GM12892 (cell line): Measurements from ENCODE around the gene ZNF710.

Experiments used
- DNase-seq: peaks from one replicate; pipeline ENCODE4 v3.0.0; 2011; ENCODE audit not compliant: insufficient read length
- FAIRE-seq: peaks from 2 replicates; lab custom pipeline; 2011; peaks lifted over from hg19 to GRCh38; lab: Jason Lieb, UNC
- POLR2A ChIP-seq: IDR thresholded peaks from 2 replicates; pipeline ENCODE4 v1.6.1; 2011; ENCODE audit warnings: low read depth, low read length, control low read depth
- POLR2AphosphoS5 ChIP-seq: IDR thresholded peaks from 2 replicates; pipeline ENCODE4 v1.6.1; 2011; ENCODE audit warnings: low read depth, low read length, control low read depth
- TAF1 ChIP-seq: IDR thresholded peaks from 2 replicates; pipeline ENCODE4 v1.6.1; 2011; ENCODE audit warnings: low read depth, mild to moderate bottlenecking, control low read depth, low read length, borderline replicate concordance

The ZNF710 gene

GRCh38 chr15:90049030-90049429, 47.9 kb downstream of the ZNF710 start:
- FAIRE-seq (no peak), DNase-seq (no peak)
- TF ChIP-seq TAF1 (no peak), POLR2A (no peak), POLR2AphosphoS5 (no peak)

- no peak for FAIRE-seq
These were observed 48.8 kb downstream of the ZNF710 start for GRCh38 chr15:90049666-90050604.

DNA sequence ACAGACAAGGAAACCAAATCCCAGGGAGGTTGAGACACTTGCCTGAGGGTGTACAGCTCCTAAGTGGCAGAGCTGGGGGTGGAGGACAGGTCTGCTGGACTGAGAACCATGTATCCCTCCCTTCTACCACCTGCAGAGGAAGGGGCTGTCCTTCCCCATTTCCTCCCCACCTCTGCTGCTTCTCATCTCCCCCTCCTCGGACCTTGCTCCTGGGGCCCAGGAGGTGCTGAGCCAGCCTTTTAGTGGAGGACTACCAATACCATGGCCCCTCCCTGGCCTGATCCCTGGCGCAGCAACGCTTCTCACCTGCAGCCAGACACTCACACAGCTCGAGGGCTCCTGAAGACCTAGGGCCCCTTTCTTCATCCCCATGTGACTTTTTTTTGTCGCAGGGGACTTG, 50.8 kb downstream of the ZNF710 start:
- no peak for FAIRE-seq

More at GRCh38 chr15:90049666-90050604, 48.8 kb downstream of the ZNF710 start:
- no peak for TF ChIP-seq POLR2A
- no peak for TF ChIP-seq POLR2AphosphoS5
- TF ChIP-seq TAF1: no peak
- DNase-seq: no peak

DNA sequence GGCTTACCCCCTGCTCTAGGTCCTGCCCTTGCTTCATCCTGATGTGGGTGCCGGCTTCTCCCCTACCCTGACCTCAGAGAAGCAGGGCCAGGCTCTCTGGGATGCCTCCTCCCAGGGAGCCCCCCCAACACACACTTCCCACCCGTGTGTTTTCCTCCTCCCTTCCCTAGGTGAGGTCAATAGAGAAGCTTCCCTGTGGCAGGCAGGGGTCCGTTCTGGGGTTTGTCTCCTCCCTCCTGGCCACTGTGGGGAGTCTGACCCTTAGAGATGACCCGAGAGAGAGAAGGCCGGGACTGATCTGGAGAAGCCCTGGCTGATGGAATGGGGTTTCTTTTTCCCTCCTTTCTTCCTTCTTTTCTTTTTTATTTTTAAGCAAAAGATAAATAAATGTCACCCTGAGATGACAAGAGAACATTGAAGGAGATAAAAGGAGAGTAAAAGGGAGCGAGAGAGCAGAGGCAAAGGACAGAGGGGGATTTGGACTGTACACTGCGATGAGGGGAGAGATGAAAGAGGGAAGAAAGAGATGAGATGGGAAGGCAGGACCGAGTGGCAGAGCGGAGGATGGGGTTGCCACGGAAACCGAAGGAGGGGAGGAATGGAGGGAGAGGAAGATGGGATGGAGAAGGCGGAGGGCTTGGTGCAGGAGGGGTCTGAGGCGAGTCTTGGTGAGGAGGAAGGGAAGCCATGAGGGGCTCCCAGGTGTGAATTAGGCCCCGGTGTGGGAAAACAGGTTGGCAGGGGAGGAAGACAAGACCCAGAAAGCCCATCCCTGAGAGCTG, 52.8 kb downstream of the ZNF710 start:
- TF ChIP-seq POLR2AphosphoS5 (no peak), POLR2A (no peak), TAF1 (no peak)
- FAIRE-seq (no peak), DNase-seq (no peak)

More for the DNA sequence above, 50.8 kb downstream of the ZNF710 start:
- TF ChIP-seq POLR2AphosphoS5: no peak
- no peak for TF ChIP-seq POLR2A
- no peak for TF ChIP-seq TAF1
- DNase-seq: no peak

- FAIRE-seq (no peak), DNase-seq (no peak)
- TF ChIP-seq POLR2A (no peak), POLR2AphosphoS5 (no peak), TAF1 (no peak)
These were observed 53.5 kb downstream of the ZNF710 start for GRCh38 chr15:90054618-90055097.

GRCh38 chr15:90055182-90055581, 54.1 kb downstream of the ZNF710 start:
- no peak for TF ChIP-seq POLR2AphosphoS5
- DNase-seq: no peak
- FAIRE-seq: no peak

DNA sequence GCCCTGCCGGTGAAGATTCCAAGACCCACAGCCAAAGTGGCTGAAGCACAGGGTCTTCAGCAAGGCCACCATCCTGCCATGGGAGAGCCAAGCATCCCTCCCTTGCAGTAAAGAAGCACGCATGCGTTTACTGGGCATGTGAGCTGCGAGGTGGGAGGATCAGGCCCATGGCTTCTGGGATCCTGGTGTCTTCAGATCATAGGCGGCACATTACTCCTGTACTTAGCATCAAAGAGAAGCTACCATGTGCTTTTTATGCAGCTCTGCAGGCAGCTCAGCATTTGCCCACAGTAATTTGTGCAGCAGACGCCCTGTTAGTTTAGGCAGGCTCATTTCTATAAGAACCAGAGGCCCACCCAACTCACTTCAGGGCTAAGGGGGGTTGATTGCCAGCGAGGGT, 55.4 kb downstream of the ZNF710 start:
- TF ChIP-seq TAF1 (no peak), POLR2A (no peak), POLR2AphosphoS5 (no peak)
- no peak for FAIRE-seq
- no peak for DNase-seq

- FAIRE-seq: peak; percentile 48
- TF ChIP-seq TAF1 (no peak), POLR2A (no peak; the same call in 1 of the 2 replicates), POLR2AphosphoS5 (no peak; the same call in 1 of the 2 replicates)
- no peak for DNase-seq
These were observed 57.2 kb downstream of the ZNF710 start for GRCh38 chr15:90058308-90058707.

DNA sequence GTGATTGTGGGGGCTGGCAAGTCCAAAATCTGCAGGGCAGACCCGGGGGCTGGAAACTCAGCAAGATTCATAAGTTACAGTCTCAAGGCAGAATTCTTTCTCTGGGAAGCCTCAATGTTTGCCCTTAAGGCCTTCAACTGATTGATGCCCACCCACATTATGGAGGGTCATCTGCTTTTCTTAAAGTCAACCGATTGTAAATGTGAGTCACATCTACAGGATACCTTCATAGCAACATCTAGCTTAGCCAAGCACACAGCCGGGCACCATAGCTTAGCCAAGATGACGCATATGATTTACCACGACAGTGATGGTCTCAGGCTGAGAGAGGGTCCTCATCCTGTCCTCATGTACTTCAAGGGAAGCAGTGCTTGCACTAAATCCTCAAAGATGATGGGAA, 57.7 kb downstream of the ZNF710 start:
- DNase-seq (no peak), FAIRE-seq (peak; percentile 17)
- no peak for TF ChIP-seq TAF1
- TF ChIP-seq POLR2A: no peak
- no peak for TF ChIP-seq POLR2AphosphoS5

DNA sequence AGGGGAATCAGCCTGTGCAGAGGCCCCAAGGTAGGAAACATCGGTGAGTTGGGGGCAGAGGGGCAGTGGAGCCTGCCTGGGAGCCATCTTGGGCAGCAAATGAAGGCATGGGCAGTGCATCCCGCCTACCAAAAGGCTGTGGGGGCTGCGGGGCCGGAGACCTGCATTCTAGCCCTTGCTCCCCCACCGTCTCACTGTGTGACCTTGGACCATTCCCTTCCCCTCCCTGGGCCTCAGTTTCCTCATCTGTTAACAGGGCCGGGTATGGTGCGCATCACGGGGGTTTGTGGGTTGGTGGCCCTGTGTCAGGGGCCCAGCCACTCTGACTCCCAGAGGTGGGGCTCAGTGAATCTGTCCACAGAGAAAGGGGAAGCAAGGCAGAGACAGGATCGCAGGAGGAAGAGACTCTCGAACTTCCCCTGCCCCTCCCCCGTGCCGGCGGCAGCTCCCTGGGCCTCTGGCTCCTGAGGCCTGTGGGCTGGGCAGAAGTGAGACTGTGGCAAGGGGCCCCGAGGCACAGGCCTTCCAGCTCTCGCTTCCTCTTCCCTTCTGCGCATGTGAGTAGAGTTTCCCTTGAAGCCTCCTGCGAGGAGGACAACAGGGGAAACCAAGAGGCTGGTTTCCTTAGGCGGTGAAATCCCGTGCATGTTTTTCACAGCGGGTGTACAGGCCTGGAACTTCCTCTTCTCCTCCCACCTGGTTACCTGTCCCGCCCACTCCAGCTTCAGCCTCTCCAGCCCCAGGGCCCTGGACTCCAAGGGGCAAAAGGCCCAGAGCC, 58.3 kb downstream of the ZNF710 start:
- peak; percentile 82 for TF ChIP-seq POLR2AphosphoS5
- no peak; the same call in 1 of the 2 replicates for TF ChIP-seq TAF1
- peak; percentile 74; the same call in 1 of the 2 replicates for TF ChIP-seq POLR2A
- DNase-seq (peak; percentile 81), FAIRE-seq (peak; percentile 93)
